ENCODE measurements around the gene CFLAR. TPM values are rescaled to one million over a fixed set of nuclear protein-coding genes. Genes with fewer than 3 reads are reported as not detected.
A peak's percentile ranks its signal among the peaks of the same experiment; 100 is the strongest.

Gene CFLAR
- total and polyA plus RNA-seq, 2 of the 13 experiments (the other 11 are each of a cell fraction or from before 2014, with no cell fraction given) = 43.8 to 92.1 TPM

DNA sequence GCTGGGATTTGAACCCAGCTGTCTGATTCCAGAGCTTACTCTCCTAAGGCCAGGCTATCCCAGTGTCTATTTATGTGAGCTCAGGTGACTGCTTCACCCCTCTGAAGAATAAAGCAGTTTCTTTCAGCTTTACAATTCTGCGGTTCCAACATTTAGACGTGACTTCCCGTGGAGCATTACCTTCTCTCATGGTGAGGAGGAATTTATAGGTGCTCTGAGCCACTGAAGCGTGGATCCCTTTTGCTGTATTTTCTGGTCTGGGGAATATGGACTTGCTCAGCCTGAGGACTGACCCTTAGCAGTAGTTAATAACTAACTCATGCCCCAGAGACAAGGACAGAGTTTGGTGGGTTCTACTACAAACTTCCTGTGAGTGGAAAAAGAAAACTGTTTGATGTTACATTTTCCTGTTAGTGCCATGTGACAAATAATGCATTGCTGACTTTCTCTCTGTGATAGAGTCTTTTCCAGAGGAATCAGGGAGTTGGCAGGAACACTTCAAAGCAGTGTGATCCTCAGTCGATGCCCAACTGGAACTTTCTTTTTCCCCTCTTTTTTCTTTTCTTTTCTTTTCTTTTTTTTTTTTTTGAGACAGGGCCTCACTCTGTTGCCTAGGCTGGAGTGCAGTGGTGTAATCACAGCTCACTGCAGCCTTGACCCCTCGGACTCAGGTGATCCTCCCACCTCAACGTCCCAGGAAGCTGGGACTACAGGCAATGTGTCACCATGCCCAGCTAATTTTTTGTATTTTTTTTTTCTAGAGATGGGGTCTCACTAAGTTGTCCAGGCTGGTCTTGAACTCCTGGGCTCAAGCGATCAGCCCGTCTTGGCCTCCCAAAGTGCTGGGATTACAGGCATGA, 88.9 kb downstream of the CFLAR start (continued):
- TF ChIP-seq, protein P1, sequence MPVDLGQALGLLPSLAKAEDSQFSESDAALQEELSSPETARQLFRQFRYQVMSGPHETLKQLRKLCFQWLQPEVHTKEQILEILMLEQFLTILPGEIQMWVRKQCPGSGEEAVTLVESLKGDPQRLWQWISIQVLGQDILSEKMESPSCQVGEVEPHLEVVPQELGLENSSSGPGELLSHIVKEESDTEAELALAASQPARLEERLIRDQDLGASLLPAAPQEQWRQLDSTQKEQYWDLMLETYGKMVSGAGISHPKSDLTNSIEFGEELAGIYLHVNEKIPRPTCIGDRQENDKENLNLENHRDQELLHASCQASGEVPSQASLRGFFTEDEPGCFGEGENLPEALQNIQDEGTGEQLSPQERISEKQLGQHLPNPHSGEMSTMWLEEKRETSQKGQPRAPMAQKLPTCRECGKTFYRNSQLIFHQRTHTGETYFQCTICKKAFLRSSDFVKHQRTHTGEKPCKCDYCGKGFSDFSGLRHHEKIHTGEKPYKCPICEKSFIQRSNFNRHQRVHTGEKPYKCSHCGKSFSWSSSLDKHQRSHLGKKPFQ (CRISPR knock-in tag; IDR thresholded peaks at IDR 0.05; ENCODE audit: insufficient replicate concordance) = peak; percentile 91
- TF ChIP-seq ZNF34 (CRISPR knock-in tag; IDR thresholded peaks at IDR 0.05; ENCODE audit: borderline replicate concordance) = peak; percentile 16; the same call in 1 of the 2 replicates

DNA sequence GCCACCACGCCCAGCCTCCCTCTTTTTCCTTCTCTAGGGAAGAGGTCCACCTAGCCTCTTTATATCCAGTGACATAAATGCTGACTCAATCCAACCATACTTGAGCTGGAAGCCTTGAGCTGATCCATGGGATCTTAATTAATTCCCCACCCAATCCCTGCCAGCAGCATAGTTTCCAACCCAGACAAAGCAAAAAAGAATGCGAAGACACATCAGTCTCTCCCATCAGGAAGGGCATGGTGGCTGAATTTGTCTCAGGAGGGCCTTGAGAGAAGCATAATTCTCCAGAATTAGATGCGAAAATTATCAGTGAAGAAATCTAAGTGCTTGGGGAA, 89.5 kb downstream of the CFLAR start:
- Histone ChIP-seq H3K4me2 (ENCODE audit: low read depth, low read length) (peak overlapping the region; percentile 73), H3K36me3 (replicated peaks in 1 of 2; ENCODE audit: control insufficient read depth in 1 of 2, insufficient read depth in 2 of 2, low read length in 2 of 2) (peaks cover 22 to 42% of the 10 kb centered on the region in 2 experiments), H3K27me3 (ENCODE audit: control insufficient read depth in 1 of 2, insufficient read depth in 2 of 2, low read length in 2 of 2) (no peaks in the 10 kb centered on the region), H3K79me2 (ENCODE audit: insufficient read depth, low read length) (no peaks in the 10 kb centered on the region), H4K20me1 (ENCODE audit: insufficient read depth, low read length) (no peaks in the 10 kb centered on the region), H3K9ac (ENCODE audit: insufficient read depth, low read depth, low read length) (peak overlapping the region; percentile 84), H3K27ac (ENCODE audit: extremely low read length, insufficient read depth, low read length) (peak overlapping the region; percentile 97), H2AFZ (ENCODE audit: low read length) (no peak overlapping the region), H3K9me3 (ENCODE audit: low read length) (no peaks in the 10 kb centered on the region), H3K4me3 (replicated peaks in 1 of 3; ENCODE audit: insufficient read depth in 1 of 3, low read depth in 2 of 3, low read length in 3 of 3) (0 out of 6 replicates have a peak overlapping the region, but pooled peaks of 1 of the 3 experiments have one; percentile 53), H3K4me1 (ENCODE audit: insufficient read depth, low read length) (peaks cover 55% of the 10 kb centered on the region)
- in situ Hi-C loops (cut with HindIII; ENCODE audit: extremely low pct_ligation_motif_present, low pct_unique_long_range_greater_than_20kb) (no loop called here), intact Hi-C loops (cut with micrococcal nuclease; ENCODE audit: unreplicated experiment) (no loop called here)
- 94% methylated on average over 3 of the region's 3 CpGs for WGBS (ENCODE audit: low lambda C conversion rate)
- ATAC-seq (no peak), DNase-seq (ENCODE audit: low spot score) (no peak), FAIRE-seq (no peak)
- CTCF ChIA-PET (ENCODE audit: low intra/inter-chr PET ratio, low total read pairs) = no interaction called here
- BruUV-seq (replicated peaks) = no TSS peak
- POLR2A ChIA-PET = interaction anchor here (0.7 to 6.2 kb wide), 15 partner anchors 10 to 1882 kb away, joined by 3 to 102 read pairs (median 3); partner anchors contain the start of genes CASP10, NIF3L1, ORC2 and PPIL3
- TF ChIP-seq, protein P2, sequence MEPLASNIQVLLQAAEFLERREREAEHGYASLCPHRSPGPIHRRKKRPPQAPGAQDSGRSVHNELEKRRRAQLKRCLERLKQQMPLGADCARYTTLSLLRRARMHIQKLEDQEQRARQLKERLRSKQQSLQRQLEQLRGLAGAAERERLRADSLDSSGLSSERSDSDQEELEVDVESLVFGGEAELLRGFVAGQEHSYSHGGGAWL (CRISPR knock-in tag; IDR thresholded peaks at IDR 0.05) = 0 out of 2 replicates have a peak, but pooled peaks have one; percentile 34
- TF ChIP-seq HNRNPUL1 (IDR thresholded peaks at IDR 0.05; ENCODE audit: low read depth, low read length) (no peak), MTA1 (CRISPR knock-in tag; IDR thresholded peaks at IDR 0.05; ENCODE audit: borderline replicate concordance) (0 out of 2 replicates have a peak, but pooled peaks have one; percentile 9), REXO4 (CRISPR knock-in tag; IDR thresholded peaks at IDR 0.05; ENCODE audit: borderline replicate concordance) (no peak), ZFP91 (CRISPR knock-in tag; IDR thresholded peaks at IDR 0.05; ENCODE audit: borderline replicate concordance) (peak; percentile 30; the same call in 1 of the 2 replicates), ZNF430 (CRISPR knock-in tag; IDR thresholded peaks at IDR 0.05) (0 out of 2 replicates have a peak, but pooled peaks have one; percentile 3), CHD4 (IDR thresholded peaks at IDR 0.05; ENCODE audit: borderline replicate concordance, low read length) (peak; percentile 99), LCORL (IDR thresholded peaks at IDR 0.05) (no peak), LCORL (CRISPR knock-in tag; IDR thresholded peaks at IDR 0.05) (0 out of 2 replicates have a peak, but pooled peaks have one; percentile 14), ZNF143 (CRISPR knock-in tag; IDR thresholded peaks at IDR 0.05) (no peak; the same call in 1 of the 2 replicates), SATB2 (CRISPR knock-in tag; IDR thresholded peaks at IDR 0.05) (no peak), EZH2 (conservative IDR thresholded peaks at IDR 0.05; ENCODE audit: low read depth, low read length) (no peak)
- TF ChIP-seq, protein P3, sequence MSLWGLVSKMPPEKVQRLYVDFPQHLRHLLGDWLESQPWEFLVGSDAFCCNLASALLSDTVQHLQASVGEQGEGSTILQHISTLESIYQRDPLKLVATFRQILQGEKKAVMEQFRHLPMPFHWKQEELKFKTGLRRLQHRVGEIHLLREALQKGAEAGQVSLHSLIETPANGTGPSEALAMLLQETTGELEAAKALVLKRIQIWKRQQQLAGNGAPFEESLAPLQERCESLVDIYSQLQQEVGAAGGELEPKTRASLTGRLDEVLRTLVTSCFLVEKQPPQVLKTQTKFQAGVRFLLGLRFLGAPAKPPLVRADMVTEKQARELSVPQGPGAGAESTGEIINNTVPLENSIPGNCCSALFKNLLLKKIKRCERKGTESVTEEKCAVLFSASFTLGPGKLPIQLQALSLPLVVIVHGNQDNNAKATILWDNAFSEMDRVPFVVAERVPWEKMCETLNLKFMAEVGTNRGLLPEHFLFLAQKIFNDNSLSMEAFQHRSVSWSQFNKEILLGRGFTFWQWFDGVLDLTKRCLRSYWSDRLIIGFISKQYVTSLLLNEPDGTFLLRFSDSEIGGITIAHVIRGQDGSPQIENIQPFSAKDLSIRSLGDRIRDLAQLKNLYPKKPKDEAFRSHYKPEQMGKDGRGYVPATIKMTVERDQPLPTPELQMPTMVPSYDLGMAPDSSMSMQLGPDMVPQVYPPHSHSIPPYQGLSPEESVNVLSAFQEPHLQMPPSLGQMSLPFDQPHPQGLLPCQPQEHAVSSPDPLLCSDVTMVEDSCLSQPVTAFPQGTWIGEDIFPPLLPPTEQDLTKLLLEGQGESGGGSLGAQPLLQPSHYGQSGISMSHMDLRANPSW (CRISPR knock-in tag; IDR thresholded peaks at IDR 0.05; ENCODE audit: borderline replicate concordance) = no peak
